ENCODE data around the gene LMX1B.

LMX1B gene

DNA sequence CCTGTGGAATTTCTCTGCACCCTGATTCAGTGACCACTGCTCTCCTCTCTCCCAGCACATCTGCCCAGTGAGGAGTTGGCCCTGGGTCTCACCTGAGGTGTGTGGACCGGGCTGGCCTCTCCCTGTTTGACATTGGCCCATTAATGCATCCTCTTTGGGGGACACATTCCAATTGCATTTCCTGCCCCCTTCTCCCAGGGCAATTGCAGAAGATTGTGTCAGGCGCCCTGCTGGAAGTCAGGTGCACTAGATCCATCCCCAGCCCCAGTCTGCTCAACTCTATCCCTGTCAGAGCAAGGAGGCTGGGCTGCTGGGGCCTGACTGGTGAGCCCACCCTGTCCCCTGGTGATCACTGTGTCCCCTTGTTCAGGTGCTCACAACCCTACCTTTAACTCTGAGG, 84.5 kb downstream of the LMX1B start:
- no peaks in the 10 kb centered on the region for H3K27me3 ChIP-seq (ENCODE audit: insufficient read depth, low read length, poor library complexity)
- H2BK5ac ChIP-seq (ENCODE audit: low read length), result no peak overlapping the region
- no peak overlapping the region for H3K4me2 ChIP-seq (ENCODE audit: low read length)
- no peaks in the 10 kb centered on the region for H3K79me2 ChIP-seq (ENCODE audit: control insufficient read depth, insufficient read depth, low read length)
- H3K56ac ChIP-seq (ENCODE audit: low read length), result no peak overlapping the region
- H3K4me3 ChIP-seq (ENCODE audit: low read length), result no peak overlapping the region
- no peaks in the 10 kb centered on the region for H3K4me1 ChIP-seq (ENCODE audit: control insufficient read depth, low read depth, low read length)
- DNase-seq, result no peak
- H3K23ac ChIP-seq (ENCODE audit: low read length), result no peak overlapping the region
- no CpG with 5 or more reads among the region's 2 CpGs for WGBS (ENCODE audit: extremely low coverage, insufficient coverage, low lambda C conversion rate)
- H2BK15ac ChIP-seq (replicated peaks; ENCODE audit: low read depth), result no peak overlapping the region
- H3K9ac ChIP-seq (ENCODE audit: low read length), result no peak overlapping the region
- no peak overlapping the region for H2AK5ac ChIP-seq (ENCODE audit: low read length)
- no peak overlapping the region for H4K8ac ChIP-seq (ENCODE audit: low read depth, low read length)
- no peak overlapping the region for H3K18ac ChIP-seq (ENCODE audit: low read length)
- no peak overlapping the region for H3K4ac ChIP-seq (ENCODE audit: low read depth, low read length)
- no peak overlapping the region for H3K27ac ChIP-seq (ENCODE audit: low read depth, low read length)
- no peak overlapping the region for H2BK120ac ChIP-seq (ENCODE audit: low read depth, low read length)
- no peaks in the 10 kb centered on the region for H3K36me3 ChIP-seq (ENCODE audit: control insufficient read depth, insufficient read depth, low read length)
- H3K79me1 ChIP-seq (ENCODE audit: low read length), result no peaks in the 10 kb centered on the region
- no peak overlapping the region for H4K5ac ChIP-seq (ENCODE audit: low read length)

DNA sequence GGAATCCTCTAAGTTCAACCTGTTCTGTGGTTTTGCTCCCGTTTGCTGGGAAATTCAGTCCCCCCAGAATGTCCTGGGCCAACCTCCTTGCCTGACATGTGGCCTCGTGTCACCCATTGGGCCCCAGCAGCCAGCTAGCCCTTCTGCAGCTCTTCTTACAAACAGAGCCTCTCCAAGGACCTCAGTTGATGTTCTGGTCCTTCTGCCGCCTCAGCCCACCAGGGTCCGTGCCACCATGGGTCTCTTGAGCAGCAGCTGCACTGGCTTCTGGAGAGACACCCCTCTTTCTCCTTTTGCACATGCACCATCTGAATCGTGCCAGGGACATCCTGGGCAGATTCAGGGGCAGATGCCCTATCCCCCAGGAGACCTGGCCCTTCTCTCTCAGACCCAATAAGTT, 85.0 kb downstream of the LMX1B start:
- no peaks in the 10 kb centered on the region for H3K36me3 ChIP-seq (ENCODE audit: control insufficient read depth, insufficient read depth, low read length)
- no peak overlapping the region for H4K5ac ChIP-seq (ENCODE audit: low read length)
- H3K27me3 ChIP-seq (ENCODE audit: insufficient read depth, low read length, poor library complexity), result no peaks in the 10 kb centered on the region
- no peak overlapping the region for H3K18ac ChIP-seq (ENCODE audit: low read length)
- H2BK15ac ChIP-seq (replicated peaks; ENCODE audit: low read depth), result no peak overlapping the region
- H3K79me2 ChIP-seq (ENCODE audit: control insufficient read depth, insufficient read depth, low read length), result no peaks in the 10 kb centered on the region
- no CpG with 5 or more reads among the region's 5 CpGs for WGBS (ENCODE audit: extremely low coverage, insufficient coverage, low lambda C conversion rate)
- H3K23ac ChIP-seq (ENCODE audit: low read length), result no peak overlapping the region
- H2AK5ac ChIP-seq (ENCODE audit: low read length), result no peak overlapping the region
- H3K9ac ChIP-seq (ENCODE audit: low read length), result no peak overlapping the region
- no peaks in the 10 kb centered on the region for H3K4me1 ChIP-seq (ENCODE audit: control insufficient read depth, low read depth, low read length)
- no peak overlapping the region for H3K56ac ChIP-seq (ENCODE audit: low read length)
- H3K4ac ChIP-seq (ENCODE audit: low read depth, low read length), result no peak overlapping the region
- H3K79me1 ChIP-seq (ENCODE audit: low read length), result no peaks in the 10 kb centered on the region
- no peak overlapping the region for H4K8ac ChIP-seq (ENCODE audit: low read depth, low read length)
- no peak for DNase-seq
- H2BK5ac ChIP-seq (ENCODE audit: low read length), result no peak overlapping the region
- no peak overlapping the region for H2BK120ac ChIP-seq (ENCODE audit: low read depth, low read length)
- H3K4me3 ChIP-seq (ENCODE audit: low read length), result no peak overlapping the region
- H3K27ac ChIP-seq (ENCODE audit: low read depth, low read length), result no peak overlapping the region
- no peak overlapping the region for H3K4me2 ChIP-seq (ENCODE audit: low read length)

DNA sequence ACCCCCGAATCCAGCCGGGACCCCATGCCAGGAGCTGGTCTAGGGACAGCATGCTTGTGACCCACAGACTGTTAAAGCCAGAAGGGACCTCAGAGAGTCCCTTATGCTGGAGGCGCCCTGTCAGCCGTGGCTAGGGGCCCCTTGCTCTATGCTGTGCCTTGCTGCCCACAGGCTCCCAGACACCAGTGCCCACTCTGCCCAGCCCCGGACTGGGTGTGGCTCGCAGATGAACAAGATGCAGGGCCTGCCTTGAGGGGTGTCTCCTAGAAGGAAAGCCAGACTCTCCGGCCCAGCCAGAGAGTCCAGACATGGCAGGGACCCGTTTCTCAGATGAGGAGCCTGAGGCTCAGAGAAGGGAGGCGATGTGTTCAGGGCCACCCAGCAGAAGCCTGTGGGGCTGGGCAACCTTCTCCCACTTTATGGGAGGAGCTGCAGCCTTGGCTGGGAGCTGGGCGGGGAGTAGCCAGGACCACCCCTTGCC, 85.7 kb downstream of the LMX1B start:
- Histone ChIP-seq H3K27me3 (ENCODE audit: insufficient read depth, low read length, poor library complexity) (no peaks in the 10 kb centered on the region), H2BK5ac (ENCODE audit: low read length) (no peak overlapping the region), H4K5ac (ENCODE audit: low read length) (no peak overlapping the region), H3K4me2 (ENCODE audit: low read length) (no peak overlapping the region), H3K79me2 (ENCODE audit: control insufficient read depth, insufficient read depth, low read length) (no peaks in the 10 kb centered on the region), H2AK5ac (ENCODE audit: low read length) (no peak overlapping the region), H4K8ac (ENCODE audit: low read depth, low read length) (no peak overlapping the region), H3K79me1 (ENCODE audit: low read length) (no peaks in the 10 kb centered on the region), H3K4me3 (ENCODE audit: low read length) (no peak overlapping the region), H3K27ac (ENCODE audit: low read depth, low read length) (no peak overlapping the region), H2BK120ac (ENCODE audit: low read depth, low read length) (no peak overlapping the region), H3K18ac (ENCODE audit: low read length) (no peak overlapping the region), H3K36me3 (ENCODE audit: control insufficient read depth, insufficient read depth, low read length) (no peaks in the 10 kb centered on the region), H3K23ac (ENCODE audit: low read length) (no peak overlapping the region), H3K4me1 (ENCODE audit: control insufficient read depth, low read depth, low read length) (no peaks in the 10 kb centered on the region), H3K9ac (ENCODE audit: low read length) (no peak overlapping the region), H2BK15ac (replicated peaks; ENCODE audit: low read depth) (no peak overlapping the region), H3K56ac (ENCODE audit: low read length) (no peak overlapping the region), H3K4ac (ENCODE audit: low read depth, low read length) (no peak overlapping the region)
- no peak for DNase-seq
- no CpG with 5 or more reads among the region's 10 CpGs for WGBS (ENCODE audit: extremely low coverage, insufficient coverage, low lambda C conversion rate)

DNA sequence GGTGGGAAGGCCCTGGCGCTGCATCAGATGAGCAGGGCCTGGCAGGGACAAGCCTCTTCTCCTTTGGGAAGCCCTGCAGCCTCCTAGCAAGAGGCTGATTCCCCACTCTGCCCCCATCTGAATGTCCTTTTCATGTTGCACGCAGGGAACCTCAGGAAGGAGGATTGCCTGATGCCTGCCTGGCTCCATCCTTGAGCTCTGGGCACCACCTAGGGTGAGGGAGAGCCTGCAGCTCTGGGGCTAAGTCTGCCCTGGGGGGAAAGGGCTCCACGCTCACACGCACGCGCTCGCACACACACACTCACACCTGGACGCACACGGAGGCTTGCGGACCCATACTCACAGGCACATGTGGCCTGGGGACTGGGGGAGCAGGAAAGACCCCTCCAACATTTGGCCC, 86.6 kb downstream of the LMX1B start:
- no peak overlapping the region for H4K5ac ChIP-seq (ENCODE audit: low read length)
- H3K56ac ChIP-seq (ENCODE audit: low read length), result no peak overlapping the region
- DNase-seq, result no peak
- H4K8ac ChIP-seq (ENCODE audit: low read depth, low read length), result no peak overlapping the region
- no peak overlapping the region for H3K27ac ChIP-seq (ENCODE audit: low read depth, low read length)
- no peaks in the 10 kb centered on the region for H3K79me2 ChIP-seq (ENCODE audit: control insufficient read depth, insufficient read depth, low read length)
- H2AK5ac ChIP-seq (ENCODE audit: low read length), result no peak overlapping the region
- no peak overlapping the region for H3K4me2 ChIP-seq (ENCODE audit: low read length)
- no peak overlapping the region for H3K23ac ChIP-seq (ENCODE audit: low read length)
- H3K79me1 ChIP-seq (ENCODE audit: low read length), result no peaks in the 10 kb centered on the region
- no peak overlapping the region for H3K4me3 ChIP-seq (ENCODE audit: low read length)
- H3K18ac ChIP-seq (ENCODE audit: low read length), result no peak overlapping the region
- H3K4me1 ChIP-seq (ENCODE audit: control insufficient read depth, low read depth, low read length), result no peaks in the 10 kb centered on the region
- H3K9ac ChIP-seq (ENCODE audit: low read length), result no peak overlapping the region
- H2BK120ac ChIP-seq (ENCODE audit: low read depth, low read length), result no peak overlapping the region
- H3K27me3 ChIP-seq (ENCODE audit: insufficient read depth, low read length, poor library complexity), result no peaks in the 10 kb centered on the region
- H2BK5ac ChIP-seq (ENCODE audit: low read length), result no peak overlapping the region
- H3K4ac ChIP-seq (ENCODE audit: low read depth, low read length), result no peak overlapping the region
- H3K36me3 ChIP-seq (ENCODE audit: control insufficient read depth, insufficient read depth, low read length), result no peaks in the 10 kb centered on the region
- H2BK15ac ChIP-seq (replicated peaks; ENCODE audit: low read depth), result no peak overlapping the region
- no CpG with 5 or more reads among the region's 10 CpGs for WGBS (ENCODE audit: extremely low coverage, insufficient coverage, low lambda C conversion rate)

DNA sequence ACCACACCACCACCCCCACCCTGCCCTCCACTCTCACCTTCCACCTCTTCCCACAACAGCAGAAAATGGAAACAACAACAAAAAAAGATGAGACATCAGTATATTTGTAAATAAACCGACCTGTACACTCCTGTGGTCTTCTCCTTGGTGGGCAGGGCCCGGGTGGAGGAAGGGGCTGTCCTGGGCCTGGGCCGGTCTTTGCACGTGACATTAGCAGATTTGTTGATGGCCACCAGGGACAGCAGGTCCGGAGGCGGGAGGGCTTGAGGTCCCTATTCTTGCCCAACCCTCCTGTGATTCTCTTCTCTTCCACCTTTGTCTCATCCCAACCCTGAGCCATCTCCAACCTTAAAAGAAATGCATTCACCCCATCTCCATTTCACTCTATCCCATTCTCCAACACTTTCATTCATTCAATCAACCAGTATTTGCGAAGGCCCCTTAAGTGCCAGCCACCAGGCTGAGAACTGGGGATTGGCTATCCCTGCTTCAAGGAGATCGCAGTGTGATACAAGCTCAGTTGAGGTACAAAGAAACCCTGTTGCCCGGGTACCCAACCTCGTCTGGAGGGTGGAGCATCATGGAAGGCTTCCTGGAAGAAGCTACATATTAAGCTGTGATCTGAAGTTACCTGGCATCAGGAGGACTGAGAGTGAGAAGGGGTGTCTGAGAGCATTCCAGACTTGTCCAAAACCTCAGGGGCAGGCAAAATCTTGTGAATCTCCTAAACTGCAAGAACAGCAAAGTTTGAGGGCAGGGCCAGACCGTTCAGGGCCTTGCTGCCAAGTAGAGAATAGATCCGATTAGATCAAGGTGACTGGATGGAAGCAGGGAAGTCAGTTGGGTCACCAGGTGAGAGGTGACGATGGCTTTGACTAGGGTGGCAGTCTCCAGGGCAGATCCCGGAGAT, 87.4 kb downstream of the LMX1B start:
- Histone ChIP-seq H3K23ac (ENCODE audit: low read length) (no peak overlapping the region), H3K36me3 (ENCODE audit: control insufficient read depth, insufficient read depth, low read length) (no peaks in the 10 kb centered on the region), H3K18ac (ENCODE audit: low read length) (no peak overlapping the region), H3K27me3 (ENCODE audit: insufficient read depth, low read length, poor library complexity) (no peaks in the 10 kb centered on the region), H3K4ac (ENCODE audit: low read depth, low read length) (no peak overlapping the region), H3K56ac (ENCODE audit: low read length) (no peak overlapping the region), H3K4me3 (ENCODE audit: low read length) (no peak overlapping the region), H4K5ac (ENCODE audit: low read length) (no peak overlapping the region), H3K9ac (ENCODE audit: low read length) (no peak overlapping the region), H3K4me1 (ENCODE audit: control insufficient read depth, low read depth, low read length) (no peaks in the 10 kb centered on the region), H3K27ac (ENCODE audit: low read depth, low read length) (no peak overlapping the region), H2BK5ac (ENCODE audit: low read length) (no peak overlapping the region), H2BK15ac (replicated peaks; ENCODE audit: low read depth) (no peak overlapping the region), H2BK120ac (ENCODE audit: low read depth, low read length) (no peak overlapping the region), H3K79me1 (ENCODE audit: low read length) (no peaks in the 10 kb centered on the region), H3K79me2 (ENCODE audit: control insufficient read depth, insufficient read depth, low read length) (no peaks in the 10 kb centered on the region), H3K4me2 (ENCODE audit: low read length) (no peak overlapping the region), H4K8ac (ENCODE audit: low read depth, low read length) (no peak overlapping the region), H2AK5ac (ENCODE audit: low read length) (no peak overlapping the region)
- WGBS (ENCODE audit: extremely low coverage, insufficient coverage, low lambda C conversion rate), result no CpG with 5 or more reads among the region's 14 CpGs
- DNase-seq, result no peak

DNA sequence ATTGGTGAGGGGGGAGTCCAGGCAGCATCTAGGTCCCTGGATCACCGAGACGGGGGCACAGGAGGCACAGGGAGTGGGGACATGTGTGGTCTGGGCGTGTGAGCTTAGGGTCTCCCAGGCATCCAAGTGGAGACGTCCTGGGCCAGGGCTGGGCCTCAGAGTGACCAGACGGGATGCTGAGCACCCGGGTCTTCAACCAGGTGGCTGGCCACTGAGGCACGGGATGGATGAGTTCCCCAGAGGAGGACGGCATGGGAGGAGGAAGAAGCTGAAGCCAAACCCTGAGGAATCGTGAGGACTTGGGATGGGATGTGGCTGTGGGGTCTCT, 88.0 kb downstream of the LMX1B start:
- Histone ChIP-seq H3K27ac (ENCODE audit: low read depth, low read length) (no peak overlapping the region), H3K23ac (ENCODE audit: low read length) (no peak overlapping the region), H2BK120ac (ENCODE audit: low read depth, low read length) (no peak overlapping the region), H2BK15ac (replicated peaks; ENCODE audit: low read depth) (no peak overlapping the region), H3K4ac (ENCODE audit: low read depth, low read length) (no peak overlapping the region), H3K36me3 (ENCODE audit: control insufficient read depth, insufficient read depth, low read length) (no peaks in the 10 kb centered on the region), H4K8ac (ENCODE audit: low read depth, low read length) (no peak overlapping the region), H3K79me2 (ENCODE audit: control insufficient read depth, insufficient read depth, low read length) (no peaks in the 10 kb centered on the region), H3K27me3 (ENCODE audit: insufficient read depth, low read length, poor library complexity) (no peaks in the 10 kb centered on the region), H3K4me2 (ENCODE audit: low read length) (no peak overlapping the region), H3K18ac (ENCODE audit: low read length) (no peak overlapping the region), H3K9ac (ENCODE audit: low read length) (no peak overlapping the region), H3K4me1 (ENCODE audit: control insufficient read depth, low read depth, low read length) (no peaks in the 10 kb centered on the region), H3K4me3 (ENCODE audit: low read length) (no peak overlapping the region), H3K79me1 (ENCODE audit: low read length) (no peaks in the 10 kb centered on the region), H3K56ac (ENCODE audit: low read length) (no peak overlapping the region), H4K5ac (ENCODE audit: low read length) (no peak overlapping the region), H2BK5ac (ENCODE audit: low read length) (no peak overlapping the region), H2AK5ac (ENCODE audit: low read length) (no peak overlapping the region)
- DNase-seq, result no peak
- WGBS (ENCODE audit: extremely low coverage, insufficient coverage, low lambda C conversion rate), result no CpG with 5 or more reads among the region's 9 CpGs
